HG03135 (cell line): ENCODE data around the gene KCNQ1.

Experiments
- ATAC-seq: cut with Tn5 transposase; IDR thresholded peaks from one replicate; pipeline ENCODE4 v1.9.1; 2021; ENCODE audit warnings: mild to moderate bottlenecking, moderate library complexity; ENCODE audit not compliant: unreplicated experiment

KCNQ1 gene

GRCh38 chr11:2660357-2660939 is 215.6 kb downstream of the KCNQ1 start:
- ATAC-seq = no peak

GRCh38 chr11:2661173-2662023 is 216.6 kb downstream of the KCNQ1 start:
- ATAC-seq = no peak

- ATAC-seq = no peak
Observed at GRCh38 chr11:2662024-2662312, 217.2 kb downstream of the KCNQ1 start.

- ATAC-seq = no peak
Observed at GRCh38 chr11:2662430-2663299, 217.9 kb downstream of the KCNQ1 start.

GRCh38 chr11:2663506-2663905 is 218.7 kb downstream of the KCNQ1 start:
- ATAC-seq = no peak

- no peak for ATAC-seq
Observed at GRCh38 chr11:2663915-2664314, 219.1 kb downstream of the KCNQ1 start.

GRCh38 chr11:2664376-2664775 is 219.6 kb downstream of the KCNQ1 start:
- ATAC-seq = no peak

- no peak for ATAC-seq
Observed at GRCh38 chr11:2664791-2665525, 220.2 kb downstream of the KCNQ1 start.

- no peak for ATAC-seq
Observed at GRCh38 chr11:2665526-2666400, 221.0 kb downstream of the KCNQ1 start.

- ATAC-seq = no peak
Observed at GRCh38 chr11:2666401-2666741, 221.6 kb downstream of the KCNQ1 start.

- ATAC-seq = no peak
Observed at GRCh38 chr11:2666828-2667570, 222.2 kb downstream of the KCNQ1 start.

- no peak for ATAC-seq
Observed at GRCh38 chr11:2667940-2668339, 223.1 kb downstream of the KCNQ1 start.

- ATAC-seq = no peak
Observed at GRCh38 chr11:2668876-2669275, 224.1 kb downstream of the KCNQ1 start.

GRCh38 chr11:2669634-2670469 is 225.0 kb downstream of the KCNQ1 start:
- ATAC-seq = no peak

GRCh38 chr11:2670541-2671100 is 225.8 kb downstream of the KCNQ1 start:
- ATAC-seq = no peak

- no peak for ATAC-seq
Observed at GRCh38 chr11:2671748-2672147, 226.9 kb downstream of the KCNQ1 start.

- no peak for ATAC-seq
Observed at GRCh38 chr11:2672553-2673249, 227.9 kb downstream of the KCNQ1 start.

- ATAC-seq = no peak
Observed at GRCh38 chr11:2673250-2673610, 228.4 kb downstream of the KCNQ1 start.
